NCI-H2227 treated with DMSO at 0.1 percent for 48 hours (cell line): ENCODE results near the gene NKTR.
"Not testable (repeated sequence)": the region's sequence is repeated elsewhere in the genome, so short reads cannot be mapped to it uniquely, and the experiment has no call there.

Experiments used
- DNase-seq: peaks from one replicate; lab custom pipeline; 2025; lab: John Stamatoyannopoulos, UW

NKTR gene

DNA sequence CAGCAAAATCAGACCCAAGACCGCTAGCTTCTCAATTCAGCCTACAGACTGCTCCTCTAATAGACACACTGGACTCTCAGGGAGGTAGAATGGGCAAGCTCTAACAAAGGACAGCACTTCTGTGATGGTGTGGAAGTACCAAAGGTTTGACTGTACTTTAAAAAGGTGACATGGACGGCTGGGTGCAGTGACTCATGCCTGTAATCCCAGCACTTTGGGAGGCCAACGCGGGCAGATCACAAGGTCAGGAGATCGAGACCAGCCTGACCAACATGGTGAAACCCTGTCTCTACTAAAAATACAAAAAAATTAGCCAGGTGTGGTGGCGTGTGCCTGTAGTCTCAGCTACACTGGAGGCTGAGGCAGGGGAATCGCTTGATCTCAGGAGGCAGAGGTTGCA is 3.4 kb upstream of the NKTR start:
- not testable (repeated sequence) for DNase-seq

DNA sequence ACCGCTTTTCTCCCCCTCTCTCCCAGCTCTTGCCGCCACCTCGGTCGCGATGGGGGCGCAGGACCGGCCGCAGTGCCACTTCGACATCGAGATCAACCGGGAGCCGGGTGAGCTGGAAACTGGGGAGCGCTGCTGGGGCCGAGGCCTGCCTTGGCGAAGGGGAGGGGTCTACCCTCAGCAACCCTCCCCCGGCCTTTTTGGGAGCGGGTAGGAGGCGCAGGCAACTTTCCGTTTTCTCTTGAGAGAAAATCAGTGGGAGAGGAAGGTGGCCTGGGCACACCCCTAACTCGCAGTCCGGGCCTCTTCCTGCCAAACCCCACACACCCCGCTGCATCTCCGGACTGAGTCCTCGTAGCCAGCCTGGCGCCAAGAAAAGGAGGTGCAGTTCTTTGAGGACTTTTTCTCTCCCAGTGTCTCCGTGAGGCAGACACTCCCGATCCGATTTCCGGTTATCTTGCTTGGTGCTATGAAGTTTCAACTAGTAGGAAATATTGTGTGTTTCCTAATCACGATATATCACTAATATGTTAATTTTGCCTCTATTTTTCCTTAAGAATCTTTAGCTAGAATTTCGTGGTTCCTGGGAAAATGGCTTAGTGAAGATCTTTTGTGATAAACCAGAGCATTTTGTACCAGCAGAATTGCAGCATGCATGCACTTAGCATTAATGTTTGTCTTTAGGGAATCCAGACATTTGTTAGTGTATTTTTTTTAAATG is 631 bp downstream of the NKTR start:
- peak; percentile 24 for DNase-seq

DNA sequence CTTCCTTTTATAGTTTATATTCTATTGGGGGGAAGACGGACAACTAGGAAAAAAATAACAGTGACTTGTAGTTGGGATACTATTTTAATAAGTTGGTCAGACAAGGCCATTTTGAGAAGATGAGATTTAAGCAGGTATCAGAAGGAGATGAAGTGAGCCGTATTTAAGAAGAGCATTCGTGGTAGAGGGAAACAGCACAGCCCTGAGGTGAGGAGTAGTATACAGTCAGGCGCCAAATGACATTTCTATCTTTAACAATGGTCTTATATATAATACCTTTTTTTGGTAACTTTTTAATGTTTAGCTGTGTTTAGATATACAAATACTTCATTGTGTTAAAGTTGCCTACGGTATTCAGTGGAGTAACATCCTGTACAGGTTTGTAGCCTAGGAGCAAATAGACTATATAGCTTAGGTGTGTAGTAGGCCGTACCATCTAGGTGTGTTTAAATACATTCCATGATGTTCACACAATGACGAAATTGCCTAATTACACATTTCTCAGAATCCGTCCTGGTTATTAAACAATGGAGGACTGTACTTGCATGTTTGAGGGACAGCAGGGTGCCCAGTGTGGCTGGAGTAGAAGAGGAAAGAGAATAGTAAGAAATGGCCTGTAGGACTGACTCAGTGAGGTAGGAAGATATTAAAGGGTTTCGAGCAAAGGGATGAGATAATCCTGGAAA is 1.6 kb downstream of the NKTR start:
- no peak for DNase-seq

DNA sequence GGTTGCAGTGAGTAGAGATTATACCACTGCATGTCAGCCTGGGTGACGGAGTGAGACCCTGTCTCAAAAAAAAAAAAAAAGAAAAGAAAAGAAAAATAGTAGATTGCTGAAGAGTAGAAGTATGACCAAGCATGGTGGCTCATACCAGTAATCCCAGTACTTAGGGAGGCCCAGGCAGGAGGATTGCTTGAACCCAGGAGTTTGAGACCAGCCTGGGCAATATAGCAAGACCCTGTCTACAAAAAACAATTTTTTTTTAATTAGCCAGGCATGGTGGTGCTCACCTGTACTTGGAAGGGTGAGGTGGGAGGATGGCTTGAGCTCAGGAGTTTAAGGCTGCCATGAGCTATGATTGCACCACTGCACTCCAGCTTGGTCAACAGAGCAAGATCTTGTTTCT is 2.5 kb downstream of the NKTR start:
- no peak for DNase-seq

DNA sequence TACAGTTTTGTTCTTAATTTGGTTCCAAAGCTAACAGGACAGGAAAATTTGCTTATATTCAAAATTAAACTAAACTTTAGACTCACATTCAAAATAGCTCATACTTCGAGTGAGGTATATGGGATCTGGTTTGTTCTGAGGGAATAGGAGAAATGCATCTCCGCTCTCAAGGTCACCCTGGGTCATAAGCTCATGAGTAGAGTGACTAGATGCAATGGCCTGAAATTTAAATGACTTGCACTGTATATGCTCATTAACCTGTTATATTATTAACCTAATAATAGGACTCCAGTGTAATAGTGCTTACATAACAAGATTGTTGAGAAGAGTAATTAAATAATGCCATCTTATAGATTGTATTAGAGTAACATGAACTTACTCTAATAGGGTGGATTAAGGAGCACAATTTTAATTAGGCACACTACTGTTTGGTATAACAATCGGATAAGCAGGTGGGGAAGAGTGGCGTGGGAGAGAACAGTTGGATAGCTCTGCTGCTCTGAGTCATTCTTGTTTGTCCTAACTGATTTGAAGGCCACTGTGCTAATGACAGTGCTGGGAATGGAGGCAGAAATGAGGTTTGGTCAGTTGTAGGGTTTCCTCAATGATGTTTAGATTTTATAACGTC is 5.2 kb downstream of the NKTR start:
- no peak for DNase-seq

DNA sequence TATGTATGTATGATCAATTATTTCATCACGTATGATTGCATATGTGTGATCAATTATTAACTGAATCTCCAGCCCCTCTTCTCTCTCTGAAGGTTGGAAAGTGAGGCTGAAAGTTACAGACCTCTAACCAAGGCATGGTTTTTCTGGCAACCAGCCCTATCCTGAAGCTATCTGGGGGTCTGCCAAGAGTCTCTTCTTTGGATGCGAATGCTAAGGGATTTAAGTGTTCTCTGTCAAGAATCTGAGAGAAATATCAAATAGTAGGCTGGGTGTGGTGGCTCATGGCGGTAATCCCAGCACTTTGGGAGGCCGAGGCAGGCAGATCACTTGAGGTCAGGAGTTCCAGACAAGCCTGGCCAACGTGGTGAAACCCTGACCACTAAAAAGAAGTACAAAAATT is 8.1 kb downstream of the NKTR start:
- no peak for DNase-seq

DNA sequence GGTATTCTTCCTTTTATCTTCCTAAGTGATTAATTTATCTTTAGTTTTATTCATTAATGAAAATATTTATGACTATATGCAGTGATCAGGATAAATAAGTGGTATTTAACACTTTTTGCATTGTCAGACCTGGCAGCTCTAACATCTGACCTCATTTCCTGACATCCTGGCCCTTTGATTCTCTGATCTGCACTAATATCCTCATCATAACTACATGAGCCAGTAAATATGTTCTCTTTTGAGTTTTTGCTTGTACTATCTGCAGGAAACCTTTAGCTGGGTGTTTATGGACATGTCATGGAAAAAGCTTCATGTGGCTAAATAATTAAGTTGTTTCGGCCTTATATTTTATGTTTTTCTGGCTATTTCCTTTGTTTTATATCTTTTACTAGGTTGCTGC is 10.5 kb downstream of the NKTR start:
- DNase-seq = no peak

DNA sequence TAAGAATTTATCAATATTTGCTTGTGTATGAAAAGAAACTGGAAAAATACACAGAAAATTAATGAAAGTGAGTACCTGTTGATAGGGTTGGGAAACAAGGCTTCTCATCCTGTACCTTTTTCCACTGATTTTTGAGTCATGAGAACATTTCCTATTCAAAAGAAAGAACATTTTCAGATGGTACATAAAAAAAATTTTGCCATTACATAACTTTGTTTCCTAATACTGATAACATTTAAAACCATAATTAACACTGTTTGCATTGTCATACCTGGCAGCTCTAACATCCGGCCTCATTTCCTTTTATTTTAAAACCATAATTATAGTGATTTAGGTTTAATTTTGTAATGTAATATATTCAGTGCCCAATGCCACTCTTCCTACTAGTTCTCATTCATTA is 11.7 kb downstream of the NKTR start:
- DNase-seq = no peak

DNA sequence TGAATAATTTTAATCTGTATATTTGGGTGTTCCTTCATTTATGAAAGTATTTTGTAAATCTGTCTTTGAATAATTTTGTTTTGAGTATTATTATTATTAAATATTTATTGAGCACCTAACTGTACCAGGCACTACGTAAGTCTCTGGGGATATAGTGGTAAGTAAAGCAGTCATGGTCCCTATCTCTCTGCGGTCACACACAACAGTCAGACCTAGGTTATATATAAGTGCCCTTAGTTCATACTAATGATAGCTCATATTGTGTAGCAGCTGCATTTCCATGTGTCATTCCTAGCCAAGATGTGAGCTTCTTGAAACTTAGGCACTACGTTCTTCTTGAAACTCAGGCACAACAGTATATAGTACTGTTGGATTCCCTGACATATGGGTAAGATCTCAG is 12.4 kb downstream of the NKTR start:
- no peak for DNase-seq

DNA sequence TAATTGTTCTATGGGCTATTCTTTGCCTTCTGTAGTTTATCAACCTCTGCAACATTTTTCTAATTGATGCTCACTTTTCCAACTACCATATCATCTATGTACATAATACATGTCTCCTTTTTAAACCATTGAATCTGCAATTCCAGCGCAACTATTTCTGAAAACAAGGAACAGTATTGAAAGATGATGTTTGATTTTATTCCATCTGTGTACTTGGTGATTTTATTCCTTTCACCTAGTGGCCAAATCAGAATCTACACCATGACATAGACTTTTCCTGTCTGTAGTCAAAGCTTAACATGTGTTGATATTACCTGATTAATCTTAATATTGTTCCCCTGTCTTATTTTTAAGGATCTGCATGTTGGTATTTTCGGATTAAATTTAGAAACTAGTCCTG is 13.0 kb downstream of the NKTR start:
- no peak for DNase-seq

DNA sequence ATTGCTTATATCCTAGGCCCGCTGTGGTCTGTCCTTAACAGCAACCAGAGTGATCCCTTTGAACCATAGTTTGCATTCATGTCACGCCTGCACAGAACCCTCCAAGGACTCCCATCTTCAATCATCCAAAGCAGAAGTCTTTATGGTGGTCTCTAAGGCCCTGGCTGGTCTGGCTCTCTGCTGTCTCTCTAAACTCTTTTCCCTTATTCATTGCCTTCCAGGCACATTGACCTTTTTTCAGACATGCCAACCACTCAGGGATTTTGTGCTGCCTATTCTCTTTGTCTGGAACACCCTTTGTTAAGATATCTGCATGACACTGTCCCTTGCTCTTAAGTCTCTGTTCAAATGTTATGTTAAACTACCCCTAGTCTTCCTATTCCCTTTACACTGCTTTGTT is 31.1 kb downstream of the NKTR start:
- DNase-seq = no peak

DNA sequence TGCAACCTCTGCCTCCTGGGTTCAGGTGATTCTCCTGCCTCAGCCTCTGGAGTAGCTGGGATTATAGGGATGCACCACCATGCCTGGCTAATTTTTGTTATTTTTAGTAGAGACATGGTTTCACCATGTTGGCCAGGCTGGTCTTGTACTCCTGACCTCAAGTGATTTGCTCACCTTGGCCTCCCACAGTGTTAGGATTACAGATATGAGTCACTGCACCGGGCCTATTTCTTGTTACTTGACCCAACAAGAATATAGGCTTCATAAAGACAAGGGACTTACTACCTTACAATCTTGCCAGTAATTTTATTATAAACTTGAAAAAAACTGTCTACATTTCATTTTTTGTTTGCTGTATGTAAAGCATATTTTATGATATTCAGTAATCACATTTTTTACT is 31.7 kb downstream of the NKTR start:
- DNase-seq = no peak

DNA sequence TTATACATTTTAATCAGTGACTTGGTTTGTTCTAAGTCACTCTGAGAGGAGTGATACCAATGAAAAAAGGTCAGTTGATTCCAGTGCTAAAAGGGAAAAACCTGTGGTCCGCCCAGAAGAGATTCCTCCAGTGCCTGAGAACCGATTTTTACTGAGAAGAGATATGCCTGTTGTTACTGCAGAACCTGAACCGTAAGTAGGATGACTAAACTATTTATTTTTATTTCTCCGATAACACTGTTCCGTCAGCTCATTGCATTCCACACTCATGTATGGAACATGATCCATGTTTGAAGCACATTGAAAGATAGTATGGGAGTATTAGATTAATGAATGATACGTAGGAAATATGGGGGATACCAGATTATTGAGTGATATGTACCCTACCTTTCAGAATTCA is 33.1 kb downstream of the NKTR start:
- DNase-seq = no peak

DNA sequence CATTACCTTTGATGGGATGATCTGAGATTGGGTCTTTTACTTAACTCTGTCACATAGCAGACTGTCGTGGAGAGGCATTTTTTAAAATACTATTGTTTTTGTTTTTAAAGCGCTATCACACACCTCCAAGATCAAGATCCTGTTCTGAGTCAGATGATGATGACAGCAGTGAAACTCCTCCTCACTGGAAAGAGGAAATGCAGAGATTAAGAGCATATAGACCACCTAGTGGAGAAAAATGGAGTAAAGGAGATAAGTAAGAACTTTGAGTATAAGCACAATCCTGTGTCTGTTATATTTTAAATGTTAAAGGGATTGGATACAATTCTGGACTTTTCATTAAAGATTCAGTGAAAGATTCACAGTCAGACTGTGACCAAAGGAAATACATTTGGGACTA is 34.6 kb downstream of the NKTR start:
- DNase-seq = no peak

DNA sequence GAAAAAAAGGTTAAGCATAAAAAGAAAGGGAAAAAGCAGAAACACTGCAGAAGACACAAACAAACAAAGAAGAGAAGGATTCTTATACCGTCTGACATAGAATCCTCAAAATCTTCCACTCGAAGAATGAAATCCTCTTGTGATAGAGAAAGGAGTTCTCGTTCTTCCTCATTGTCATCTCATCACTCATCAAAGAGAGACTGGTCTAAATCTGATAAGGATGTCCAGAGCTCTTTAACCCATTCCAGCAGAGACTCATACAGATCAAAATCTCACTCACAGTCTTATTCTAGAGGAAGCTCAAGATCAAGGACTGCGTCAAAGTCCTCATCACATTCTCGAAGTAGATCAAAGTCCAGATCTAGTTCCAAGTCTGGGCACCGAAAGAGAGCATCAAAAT is 36.5 kb downstream of the NKTR start:
- no peak for DNase-seq

DNA sequence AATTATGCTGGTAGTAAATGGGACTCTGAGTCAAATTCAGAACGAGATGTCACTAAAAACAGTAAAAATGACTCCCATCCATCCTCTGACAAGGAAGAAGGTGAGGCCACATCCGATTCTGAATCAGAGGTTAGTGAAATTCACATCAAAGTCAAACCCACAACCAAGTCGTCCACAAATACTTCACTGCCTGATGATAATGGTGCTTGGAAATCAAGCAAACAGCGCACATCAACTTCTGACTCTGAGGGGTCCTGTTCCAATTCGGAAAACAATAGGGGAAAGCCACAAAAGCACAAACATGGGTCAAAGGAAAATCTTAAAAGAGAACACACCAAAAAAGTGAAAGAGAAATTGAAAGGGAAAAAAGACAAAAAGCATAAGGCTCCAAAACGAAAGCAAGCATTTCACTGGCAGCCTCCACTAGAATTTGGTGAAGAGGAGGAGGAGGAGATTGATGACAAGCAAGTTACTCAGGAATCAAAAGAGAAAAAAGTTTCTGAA is 37.9 kb downstream of the NKTR start:
- DNase-seq = no peak

DNA sequence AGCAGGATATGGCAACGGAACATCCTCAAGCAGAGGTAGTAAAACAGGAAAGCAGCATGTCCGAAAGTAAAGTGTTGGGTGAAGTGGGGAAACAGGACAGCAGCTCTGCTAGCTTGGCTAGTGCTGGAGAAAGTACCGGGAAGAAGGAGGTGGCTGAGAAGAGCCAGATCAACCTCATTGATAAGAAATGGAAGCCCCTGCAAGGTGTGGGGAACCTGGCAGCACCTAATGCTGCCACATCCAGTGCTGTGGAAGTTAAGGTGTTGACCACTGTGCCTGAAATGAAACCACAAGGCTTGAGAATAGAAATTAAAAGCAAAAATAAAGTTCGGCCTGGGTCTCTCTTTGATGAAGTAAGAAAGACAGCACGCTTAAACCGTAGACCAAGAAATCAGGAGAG is 38.7 kb downstream of the NKTR start:
- no peak for DNase-seq

DNA sequence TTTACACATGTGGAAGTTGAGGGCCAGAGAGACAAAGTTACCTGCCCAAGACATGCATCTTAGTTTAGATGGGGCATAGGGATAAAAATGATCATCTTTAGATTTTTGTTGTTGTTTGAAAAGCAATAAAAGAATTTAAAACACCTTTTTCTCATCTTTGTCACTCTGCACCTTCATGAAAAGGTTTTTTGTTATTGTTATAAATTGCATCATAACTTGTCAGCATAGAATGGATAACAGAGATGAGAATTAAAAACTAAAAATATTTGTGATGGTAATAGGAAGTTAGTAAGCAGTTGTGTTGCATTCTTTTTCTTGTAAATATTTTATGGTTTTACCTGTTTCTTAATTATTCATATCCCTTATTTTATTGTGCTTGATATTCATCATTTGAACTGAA is 39.6 kb downstream of the NKTR start:
- no peak for DNase-seq

DNA sequence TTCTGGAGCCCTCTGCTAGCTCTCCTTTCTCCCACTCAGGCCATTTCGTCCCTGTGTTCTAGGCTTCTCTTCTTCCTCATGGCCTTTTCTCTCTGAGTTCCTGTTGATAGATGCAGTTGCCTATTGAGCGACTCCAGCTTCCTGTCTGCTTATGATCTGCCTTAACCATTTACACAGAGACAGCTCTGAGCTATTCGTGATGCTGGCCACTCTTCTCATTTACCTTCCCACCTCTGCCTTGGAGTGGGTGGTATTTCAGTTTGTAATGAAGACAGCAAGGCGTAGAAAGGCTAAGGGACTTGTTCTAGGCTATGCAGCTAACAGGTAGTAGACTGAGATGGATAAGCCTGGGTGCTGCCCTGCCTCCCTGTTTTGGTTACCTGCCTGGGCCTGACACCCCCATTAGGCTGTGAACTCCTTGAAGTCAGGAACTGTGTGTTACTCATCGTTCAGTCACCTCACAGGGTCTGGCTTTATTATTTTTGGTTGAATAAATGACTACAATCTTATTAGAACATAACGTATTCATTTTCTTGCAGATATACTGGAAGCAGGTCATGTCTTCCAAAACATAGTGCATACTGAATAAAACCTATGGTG is 40.4 kb downstream of the NKTR start:
- DNase-seq = no peak

DNA sequence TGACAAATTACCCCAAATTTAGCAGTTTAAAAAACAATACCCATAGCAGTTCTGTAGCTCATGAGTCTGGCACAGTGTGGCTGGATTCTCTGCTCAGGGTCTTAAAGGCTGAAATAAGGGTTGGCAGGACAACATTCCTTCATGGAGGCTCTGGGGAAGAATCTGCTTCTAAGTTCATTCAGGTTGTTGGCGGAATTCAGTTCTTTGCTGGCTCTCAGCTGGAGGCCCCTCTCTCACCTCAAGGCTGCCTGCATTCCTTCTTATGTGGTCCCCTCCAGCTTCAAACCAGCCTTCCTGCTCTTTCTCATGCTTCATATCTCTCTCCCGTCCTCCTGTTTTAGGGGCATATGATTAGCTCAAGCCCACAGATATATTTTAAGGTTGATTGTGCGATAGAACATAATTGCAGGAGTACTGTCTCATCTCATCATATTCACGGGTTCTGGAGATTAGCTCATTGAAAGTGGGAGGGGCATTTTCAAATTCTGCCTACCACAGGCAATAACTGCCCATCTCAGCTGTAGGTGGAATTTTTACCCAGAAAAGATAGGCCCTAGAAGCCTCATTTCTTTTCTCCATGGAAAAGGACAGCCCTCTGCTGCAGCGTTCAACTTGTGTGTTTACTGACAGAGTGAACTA is 47.5 kb downstream of the NKTR start:
- DNase-seq = no peak

DNA sequence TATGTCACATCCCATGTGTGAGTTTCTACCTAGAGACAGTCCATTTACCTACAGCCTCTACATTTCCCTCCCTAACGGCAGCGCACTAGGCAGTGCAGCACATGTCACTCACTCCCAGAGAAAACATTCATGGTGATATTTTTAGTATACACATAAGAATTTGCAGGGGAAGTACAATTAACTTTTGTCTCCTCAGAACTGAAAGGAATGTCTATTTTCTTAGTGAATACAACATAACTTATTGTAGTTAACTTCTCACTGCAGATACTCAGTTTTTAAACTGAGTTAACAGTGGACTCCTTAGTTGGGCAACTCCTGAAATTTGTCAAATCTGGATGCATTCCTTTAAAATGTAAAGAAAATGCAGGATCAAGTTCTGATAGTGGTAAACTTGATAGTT is 48.5 kb downstream of the NKTR start:
- DNase-seq = no peak

DNA sequence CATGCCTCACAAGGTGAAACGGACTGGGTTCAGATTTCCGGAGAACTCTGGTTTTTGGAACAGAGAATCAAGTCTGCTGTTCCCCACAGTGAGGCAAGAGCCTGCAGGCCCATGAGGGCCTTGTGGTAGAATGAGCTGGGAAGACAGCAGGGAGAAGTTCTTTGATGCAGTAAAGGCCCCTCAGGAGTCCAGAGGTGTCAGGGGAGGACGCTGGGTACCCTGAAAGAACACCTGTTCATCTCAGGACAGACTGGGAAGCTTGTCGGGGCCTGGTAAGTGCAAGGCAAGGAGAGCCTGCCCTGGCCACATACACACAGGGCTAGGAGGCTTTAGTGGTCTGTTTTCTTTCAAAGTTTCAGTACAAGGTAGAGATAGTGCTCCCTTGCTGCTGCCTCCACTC is 49.3 kb downstream of the NKTR start:
- DNase-seq = no peak
